Measurements from ENCODE around the gene AFAP1. TPM values are rescaled to one million over a fixed set of nuclear protein-coding genes. Genes with fewer than 3 reads are reported as not detected.

AFAP1 gene
- total RNA-seq, 1 donor from 2014 or later: 28.7 TPM

DNA sequence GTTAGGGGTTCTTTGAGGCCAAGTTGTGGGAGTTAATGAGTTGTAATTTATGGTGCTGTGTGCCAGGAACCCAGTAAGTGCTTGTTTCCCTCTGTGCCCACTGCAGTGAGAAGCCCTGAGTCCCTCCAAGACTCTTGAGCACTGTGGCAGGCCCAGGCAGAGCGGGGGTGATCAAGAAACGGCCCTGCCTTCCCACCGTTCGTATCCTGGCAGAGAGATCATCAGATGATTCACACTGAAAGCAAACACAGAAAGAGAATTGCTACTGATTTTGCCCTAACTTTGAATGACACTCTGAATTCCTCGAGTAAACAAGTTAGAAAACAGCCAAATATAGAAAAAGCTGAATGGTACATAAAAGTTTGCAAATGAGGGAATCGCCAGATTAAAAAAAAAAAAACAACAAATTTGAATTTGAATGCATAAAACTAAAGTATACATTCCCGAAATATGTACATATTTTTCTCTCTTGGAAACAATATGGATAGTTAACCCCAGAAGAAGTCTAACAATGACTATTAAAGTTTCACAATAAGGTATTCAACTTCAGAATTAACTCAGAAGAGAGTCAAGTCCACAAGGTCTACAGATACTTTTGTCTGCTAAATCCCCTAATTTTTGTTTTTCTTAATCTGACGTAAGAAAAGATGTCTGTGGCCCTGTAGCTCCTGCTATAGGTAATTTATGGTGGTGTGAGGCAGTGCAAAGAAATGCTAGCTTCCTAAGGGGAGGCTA is 71.8 kb downstream of the AFAP1 start:
- intact Hi-C loops (cut with DNase I): no loop called here
- no peak overlapping the region for H3K27ac ChIP-seq
- H3K4me3 ChIP-seq: no peak overlapping the region
- no peak for TF ChIP-seq CTCF (IDR thresholded peaks at IDR 0.05)
- DNase-seq: no peak
- H3K9me3 ChIP-seq: no peaks in the 10 kb centered on the region
- H3K4me1 ChIP-seq: peaks cover 8% of the 10 kb centered on the region
- no peaks in the 10 kb centered on the region for H3K36me3 ChIP-seq
- ATAC-seq: no peak
- H3K27me3 ChIP-seq: no peaks in the 10 kb centered on the region

DNA sequence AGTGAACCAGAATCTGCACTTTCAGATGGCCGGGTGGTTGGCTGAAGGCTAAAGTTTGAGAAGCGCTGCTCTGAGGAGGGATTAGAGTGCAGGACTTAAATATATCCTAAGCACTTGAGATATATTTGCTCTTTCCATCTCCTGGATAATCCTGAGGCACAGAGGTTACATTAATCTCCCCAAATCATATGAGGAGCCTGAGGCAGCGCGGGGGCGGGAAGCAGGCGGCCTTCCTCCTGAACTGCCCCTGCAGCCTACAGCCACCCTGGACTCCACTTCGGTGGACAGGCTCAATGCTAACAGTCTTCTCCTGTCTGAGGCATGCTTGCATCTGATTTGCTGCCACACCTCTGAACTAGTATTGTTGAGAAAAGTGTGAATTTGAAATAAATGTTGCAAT is 72.5 kb downstream of the AFAP1 start:
- TF ChIP-seq CTCF (IDR thresholded peaks at IDR 0.05): no peak
- no peak for DNase-seq
- intact Hi-C loops (cut with DNase I): no loop called here
- Histone ChIP-seq H3K4me3 (no peak overlapping the region), H3K4me1 (peaks cover 8% of the 10 kb centered on the region), H3K36me3 (no peaks in the 10 kb centered on the region), H3K27me3 (no peaks in the 10 kb centered on the region), H3K27ac (no peak overlapping the region), H3K9me3 (no peaks in the 10 kb centered on the region)
- no peak for ATAC-seq

- ATAC-seq: no peak
- intact Hi-C loops (cut with DNase I): no loop called here
Observed at GRCh38 chr4:7865533-7865932, 74.1 kb downstream of the AFAP1 start.

GRCh38 chr4:7864685-7865084 is 75.0 kb downstream of the AFAP1 start:
- DNase-seq: no peak
- Histone ChIP-seq H3K4me1 (no peaks in the 10 kb centered on the region), H3K27ac (no peak overlapping the region), H3K27me3 (no peaks in the 10 kb centered on the region), H3K36me3 (no peaks in the 10 kb centered on the region), H3K9me3 (no peaks in the 10 kb centered on the region), H3K4me3 (no peak overlapping the region)
- ATAC-seq: no peak
- no peak for TF ChIP-seq CTCF (IDR thresholded peaks at IDR 0.05)
- intact Hi-C loops (cut with DNase I): no loop called here

More at GRCh38 chr4:7865533-7865932, 74.1 kb downstream of the AFAP1 start:
- TF ChIP-seq CTCF (IDR thresholded peaks at IDR 0.05): no peak
- Histone ChIP-seq H3K27ac (no peak overlapping the region), H3K9me3 (no peaks in the 10 kb centered on the region), H3K27me3 (no peaks in the 10 kb centered on the region), H3K4me1 (no peaks in the 10 kb centered on the region), H3K36me3 (no peaks in the 10 kb centered on the region), H3K4me3 (no peak overlapping the region)
- no peak for DNase-seq

- no peak for DNase-seq
- intact Hi-C loops (cut with DNase I): no loop called here
Observed at GRCh38 chr4:7863911-7864681, 75.6 kb downstream of the AFAP1 start.

More at GRCh38 chr4:7863911-7864681, 75.6 kb downstream of the AFAP1 start:
- ATAC-seq: no peak
- no peak overlapping the region for H3K4me3 ChIP-seq
- no peaks in the 10 kb centered on the region for H3K27me3 ChIP-seq
- H3K27ac ChIP-seq: no peak overlapping the region
- no peaks in the 10 kb centered on the region for H3K36me3 ChIP-seq
- H3K9me3 ChIP-seq: no peaks in the 10 kb centered on the region
- TF ChIP-seq CTCF (IDR thresholded peaks at IDR 0.05): no peak
- no peaks in the 10 kb centered on the region for H3K4me1 ChIP-seq
